Muscle of back (tissue), 13 donors: Measurements from ENCODE around the gene DPF1. TPM values are rescaled to one million over a fixed set of nuclear protein-coding genes. Genes with fewer than 3 reads are reported as not detected.
"Not testable (repeated sequence)": the region's sequence is repeated elsewhere in the genome, so short reads cannot be mapped to it uniquely, and the experiment has no call there.

ENCODE experiments used
- DNase-seq, 3 donors: peaks; one replicate each; pipeline versions ENCODE4 v3.0.0 to v3.0.0-alpha.2; 2013
- long read RNA-seq, 9 donors: transcript quantifications; one replicate each; lab custom pipeline, GENCODE V29; 2026
- polyA plus RNA-seq, 10 donors: library from polyadenylated mRNA; unstranded; fragments of 120-200 nt; gene quantifications; one replicate each; pipeline ENCODE4 v1.2.1, GENCODE V29; 2013; ENCODE audit not compliant: insufficient read length in 10 of 10

The DPF1 gene
- polyA plus RNA-seq = 1 to 10 TPM; 2.3 to 5.5 (median 3.4) TPM
- long read RNA-seq, donor 1, partial matches to known transcripts = 103 of 199 reads
- long read RNA-seq, donor 1, other reads (novel, unspliced or antisense) = 96 of 199 reads
- long read RNA-seq, donor 2 = 0 reads
- long read RNA-seq, donor 3 = 0 reads
- long read RNA-seq, donor 4 = 0 reads
- long read RNA-seq, donor 5, partial matches to known transcripts = 0 of 1 reads
- long read RNA-seq, donor 5, other reads (novel, unspliced or antisense) = 0 of 1 reads
- long read RNA-seq, donor 6, partial matches to known transcripts = 0 of 1 reads
- long read RNA-seq, donor 6, other reads (novel, unspliced or antisense) = 0 of 1 reads
- long read RNA-seq, donor 7, partial matches to known transcripts = 0 of 1 reads
- long read RNA-seq, donor 7, other reads (novel, unspliced or antisense) = 0 of 1 reads
- long read RNA-seq, donor 8, partial matches to known transcripts = 0 of 1 reads
- long read RNA-seq, donor 8, other reads (novel, unspliced or antisense) = 0 of 1 reads
- long read RNA-seq, donor 9 = 0 reads

GRCh38 chr19:38224014-38224862 is at the start of gene DPF1:
DPF1 (minus strand) TSS chr19:38224222; CDS start chr19:38224142, 80 bp downstream.
- DNase-seq = peak; percentile 61 to 90 (median 73)

- DNase-seq = no peak
Measured at GRCh38 chr19:38273499-38273898, 49.5 kb upstream of the DPF1 start.

GRCh38 chr19:38270587-38271167 is 46.7 kb upstream of the DPF1 start:
- DNase-seq = no peak

- DNase-seq = no peak
Measured at GRCh38 chr19:38268539-38268938, 44.5 kb upstream of the DPF1 start.

- no peak for DNase-seq
Measured at GRCh38 chr19:38267761-38268483, 43.9 kb upstream of the DPF1 start.

GRCh38 chr19:38266981-38267597 is 43.1 kb upstream of the DPF1 start:
- DNase-seq = no peak

GRCh38 chr19:38265921-38266429 is 42.0 kb upstream of the DPF1 start:
- DNase-seq = no peak

- no peak for DNase-seq
Measured at GRCh38 chr19:38265213-38265861, 41.3 kb upstream of the DPF1 start.

- peak in 1 of 3 donors; percentile 59 for DNase-seq
Measured at GRCh38 chr19:38264486-38265212, 40.6 kb upstream of the DPF1 start, which contains the start of gene SPINT2. SPINT2 (plus strand) TSS chr19:38264573; CDS start chr19:38264893, 320 bp downstream.

- DNase-seq = peak in 2 of 3 donors; percentile 53 to 57
Measured at GRCh38 chr19:38263689-38264485, 39.9 kb upstream of the DPF1 start.

- DNase-seq = no peak
Measured at GRCh38 chr19:38262585-38263268, 38.7 kb upstream of the DPF1 start.

GRCh38 chr19:38261942-38262341 is 37.9 kb upstream of the DPF1 start:
- DNase-seq = not testable (repeated sequence)

GRCh38 chr19:38255383-38256014 is 31.5 kb upstream of the DPF1 start:
- DNase-seq = peak in 1 of 3 donors; percentile 69

GRCh38 chr19:38253788-38254187 is 29.8 kb upstream of the DPF1 start:
- DNase-seq = no peak

GRCh38 chr19:38252941-38253691 is 29.1 kb upstream of the DPF1 start:
- DNase-seq = peak in 1 of 3 donors; percentile 73

GRCh38 chr19:38252385-38252784 is 28.4 kb upstream of the DPF1 start:
- no peak for DNase-seq
